Esophagus squamous epithelium (tissue), 5 donors: ENCODE results near the gene FERMT2. TPM values are rescaled to one million over a fixed set of nuclear protein-coding genes. Genes with fewer than 3 reads are reported as not detected.
A peak's percentile ranks its signal among the peaks of the same experiment; 100 is the strongest.

Source experiments
- DNase-seq: peaks from one replicate; lab custom pipeline; 2025; lab: John Stamatoyannopoulos, UW
- H3K27ac ChIP-seq, 4 donors: fragments of 200-600 bp; sonication (generic); one replicate each; pipeline ENCODE4 v1.5.1; 2016 to 2019; ENCODE audit warnings: mild to moderate bottlenecking in 1 of 4
- H3K27me3 ChIP-seq, 4 donors: fragments of 200-600 bp; sonication (generic); 1 replicate in 3 of 4; 2 replicates in 1 of 4; pipeline versions ENCODE4 v1.5.1 to v1.6.0; 2017 to 2021; ENCODE audit warnings: antibody characterized with exemption in 1 of 4
- H3K36me3 ChIP-seq, 3 donors: fragments of 200-600 bp; sonication (generic); one replicate each; pipeline ENCODE4 v1.5.1; 2016 to 2019
- H3K4me1 ChIP-seq, 3 donors: fragments of 200-600 bp; sonication (generic); one replicate each; pipeline ENCODE4 v1.5.1; 2017 to 2019
- H3K4me3 ChIP-seq, 4 donors: fragments of 200-600 bp; sonication (generic); 1 replicate in 3 of 4; 2 replicates in 1 of 4; pipeline ENCODE4 v1.5.1; 2016 to 2019; ENCODE audit warnings: mild to moderate bottlenecking in 2 of 4, moderate library complexity in 1 of 4
- H3K9me3 ChIP-seq, 3 donors: fragments of 200-600 bp; sonication (generic); one replicate each; pipeline ENCODE4 v1.5.1; 2016 to 2019
- CTCF ChIP-seq, 6 experiments: fragments of 450-650 bp in 4 of 6; fragments of 200-600 bp in 2 of 6; sonication (generic) in 2 of 6; IDR thresholded peaks; one replicate each; pipeline ENCODE4 v1.5.1; 2016 to 2019; ENCODE audit warnings: antibody characterized with exemption in 6 of 6, mild to moderate bottlenecking in 4 of 6, moderate library complexity in 4 of 6
- POLR2A ChIP-seq, 4 donors: fragments of 450-650 bp; IDR thresholded peaks; one replicate each; pipeline ENCODE4 v1.6.1; 2017; ENCODE audit warnings: antibody characterized with exemption in 4 of 4, mild to moderate bottlenecking in 4 of 4, moderate library complexity in 3 of 4
- WGBS, 2 donors: methylation state at CpG; one replicate each; pipeline ENCODE4 v1.1.5; 2018; 5-methylcytosine and 5-hydroxymethylcytosine counted together
- intact Hi-C: fragments of 100-400 bp; cut with DNase I; formaldehyde crosslinking; loops from one replicate; pipeline ENCODE4 v1.15.0; 2022
- total RNA-seq, 4 donors: library from RNA; depleted of rRNA; stranded (reverse); fragments of >200 nt; gene quantifications; one replicate each; pipeline ENCODE4 v1.1.0, GENCODE V29; 2016
- donor health status: DM: yes; HTN: yes; CAD: no.

The FERMT2 gene
- total RNA-seq, 4 donors from 2014 or later = 1.7 to 72.1 (median 14.4) TPM

- no peaks in the 10 kb centered on the region for H3K4me1 ChIP-seq
- WGBS, 2 donors = 74 to 81% methylated on average over 2 of the region's 2 CpGs
- H3K4me3 ChIP-seq = no peak overlapping the region
- H3K27ac ChIP-seq = no peak overlapping the region
- peaks cover 0 to 13% (median 0%) of the 10 kb centered on the region in 3 donors for H3K36me3 ChIP-seq
- DNase-seq = no peak
- TF ChIP-seq POLR2A (IDR thresholded peaks at IDR 0.05) (no peak), CTCF (IDR thresholded peaks at IDR 0.05) (no peak)
- H3K9me3 ChIP-seq = no peaks in the 10 kb centered on the region
- no peaks in the 10 kb centered on the region for H3K27me3 ChIP-seq
- intact Hi-C loops = no loop called here
These were observed 97.9 kb downstream of the FERMT2 start for GRCh38 chr14:52852810-52853521.

DNA sequence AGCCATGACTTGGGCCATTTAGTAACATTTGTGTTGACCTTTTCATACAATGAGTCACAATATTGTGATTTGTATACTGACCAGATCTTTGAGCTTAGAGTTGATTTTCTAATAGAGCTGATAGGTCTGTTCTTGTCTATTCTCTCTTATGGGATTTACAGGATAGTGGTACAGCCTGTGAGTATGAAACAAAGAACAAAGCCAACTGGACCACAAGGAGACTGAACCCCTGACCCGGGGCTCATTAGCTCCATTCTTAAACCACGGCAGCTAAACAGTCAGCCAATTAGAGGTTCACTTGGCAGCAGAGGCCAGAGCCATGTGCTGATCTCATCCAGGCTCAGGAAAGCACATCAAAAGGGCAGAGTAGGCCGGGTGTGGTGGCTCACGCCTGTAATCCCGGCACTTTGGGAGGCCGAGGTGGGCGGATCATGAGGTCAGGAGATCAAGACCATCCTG lies 100.4 kb downstream of the FERMT2 start:
- Histone ChIP-seq H3K36me3 (no peaks in the 10 kb centered on the region), H3K9me3 (no peaks in the 10 kb centered on the region), H3K4me3 (no peak overlapping the region), H3K27me3 (no peaks in the 10 kb centered on the region), H3K27ac (no peak overlapping the region), H3K4me1 (no peaks in the 10 kb centered on the region)
- WGBS, 2 donors = 74 to 100% methylated on average over 3 to 5 of the region's 7 CpGs
- intact Hi-C loops = no loop called here
- DNase-seq = no peak
- no peak for TF ChIP-seq POLR2A (IDR thresholded peaks at IDR 0.05)
- TF ChIP-seq CTCF (IDR thresholded peaks at IDR 0.05) = no peak

GRCh38 chr14:52848626-52849025 lies 102.2 kb downstream of the FERMT2 start:
- 83% methylated on average over 5 of the region's 5 CpGs for WGBS, 2 donors
- no peak for TF ChIP-seq POLR2A (IDR thresholded peaks at IDR 0.05)
- no peak for TF ChIP-seq CTCF (IDR thresholded peaks at IDR 0.05)
- Histone ChIP-seq H3K4me3 (no peak overlapping the region), H3K36me3 (no peaks in the 10 kb centered on the region), H3K4me1 (peaks cover 0 to 13% (median 3%) of the 10 kb centered on the region in 3 donors), H3K9me3 (no peaks in the 10 kb centered on the region), H3K27ac (no peak overlapping the region), H3K27me3 (no peaks in the 10 kb centered on the region)
- intact Hi-C loops = no loop called here
- no peak for DNase-seq

GRCh38 chr14:52846591-52846990 lies 104.3 kb downstream of the FERMT2 start:
- Histone ChIP-seq H3K27ac (no peak overlapping the region), H3K4me3 (no peak overlapping the region), H3K9me3 (no peaks in the 10 kb centered on the region), H3K4me1 (peaks cover 0 to 13% (median 3%) of the 10 kb centered on the region in 3 donors), H3K27me3 (no peaks in the 10 kb centered on the region), H3K36me3 (no peaks in the 10 kb centered on the region)
- DNase-seq = no peak
- TF ChIP-seq POLR2A (IDR thresholded peaks at IDR 0.05) (no peak), CTCF (IDR thresholded peaks at IDR 0.05) (no peak)
- intact Hi-C loops = no loop called here
- 61 to 76% methylated on average over 5 of the region's 5 CpGs for WGBS, 2 donors

GRCh38 chr14:52845081-52845480 lies 105.8 kb downstream of the FERMT2 start:
- H3K27ac ChIP-seq = peak overlapping the region in 2 of 4 donors; percentile 8 to 34
- intact Hi-C loops = no loop called here

More at GRCh38 chr14:52845081-52845480, 105.8 kb downstream of the FERMT2 start:
- Histone ChIP-seq H3K4me3 (no peak overlapping the region), H3K4me1 (peaks cover 6 to 20% (median 6%) of the 10 kb centered on the region in 3 donors), H3K9me3 (no peaks in the 10 kb centered on the region), H3K36me3 (no peaks in the 10 kb centered on the region), H3K27me3 (no peaks in the 10 kb centered on the region)
- no peak for DNase-seq
- TF ChIP-seq CTCF (IDR thresholded peaks at IDR 0.05) = no peak
- TF ChIP-seq POLR2A (IDR thresholded peaks at IDR 0.05) = no peak
- 79 to 83% methylated on average over 5 of the region's 5 CpGs for WGBS, 2 donors
